ENCODE results near the gene TIMM17B.

GRCh38 chrX:48848847-48849246 lies 48.7 kb downstream of the TIMM17B start:
- no peak for TF ChIP-seq POLR2AphosphoS5 (IDR thresholded peaks at IDR 0.05; ENCODE audit: borderline replicate concordance, low read depth, low read length)
- TF ChIP-seq EZH2 (IDR thresholded peaks at IDR 0.05), result no peak
- no peak for TF ChIP-seq FOXP2 (optimal IDR thresholded peaks at IDR 0.05; ENCODE audit: control extremely low read depth, extremely low read length, insufficient read depth)

All from SK-N-MC (cell line).